Endothelial cell of umbilical vein (primary cell): ENCODE results near the gene DMRTC2.

Experiments used
- EZH2 ChIP-seq: IDR thresholded peaks from 2 replicates; pipeline ENCODE4 v1.6.1; 2012; ENCODE audit warnings: borderline replicate concordance, low read depth, mild to moderate bottlenecking, moderate library complexity, low read length, inconsistent platforms; ENCODE audit not compliant: severe bottlenecking
- FOS ChIP-seq: IDR thresholded peaks from 2 replicates; pipeline ENCODE4 v1.6.1; 2011; ENCODE audit warnings: mild to moderate bottlenecking, low read length, moderate library complexity, borderline replicate concordance; ENCODE audit not compliant: insufficient read depth
- GATA2 ChIP-seq: IDR thresholded peaks from 2 replicates; pipeline ENCODE4 v1.7.0; 2011; ENCODE audit warnings: low read depth, mild to moderate bottlenecking, moderate library complexity, mixed read lengths, low read length; ENCODE audit not compliant: insufficient read length, insufficient read depth
- JUN ChIP-seq: IDR thresholded peaks from 2 replicates; pipeline ENCODE4 v1.6.1; 2011; ENCODE audit warnings: borderline replicate concordance, low read depth; ENCODE audit not compliant: insufficient read length, insufficient read depth
- MAX ChIP-seq: IDR thresholded peaks from 2 replicates; pipeline ENCODE4 v1.6.1; 2011; ENCODE audit not compliant: insufficient read depth, insufficient read length
- MYC ChIP-seq: IDR thresholded peaks from one replicate; pipeline ENCODE4 v1.6.1; 2011; ENCODE audit warnings: mild to moderate bottlenecking, low read depth, low read length
- POLR2A ChIP-seq: IDR thresholded peaks from 2 replicates; pipeline ENCODE4 v1.6.1; 2012; ENCODE audit warnings: low read depth, mild to moderate bottlenecking, control low read depth, low read length
- POLR2AphosphoS5 ChIP-seq: IDR thresholded peaks from 2 replicates; pipeline ENCODE4 v1.6.1; 2012; ENCODE audit warnings: low read depth, mild to moderate bottlenecking, control low read depth, low read length, moderate library complexity; ENCODE audit not compliant: insufficient read depth
- TF ChIP-seq, protein P1 (sequence below), 2 donors: IDR thresholded peaks; 1 replicate in 1 of 2; 2 replicates in 1 of 2; pipeline ENCODE4 v1.5.1; 2011; ENCODE audit warnings: low read length in 2 of 2, mild to moderate bottlenecking in 2 of 2, moderate library complexity in 2 of 2, control low read depth in 1 of 2, inconsistent platforms in 1 of 2, low read depth in 1 of 2; ENCODE audit not compliant: insufficient read depth in 1 of 2; ENCODE audit errors: extremely low read depth in 1 of 2

DNA sequence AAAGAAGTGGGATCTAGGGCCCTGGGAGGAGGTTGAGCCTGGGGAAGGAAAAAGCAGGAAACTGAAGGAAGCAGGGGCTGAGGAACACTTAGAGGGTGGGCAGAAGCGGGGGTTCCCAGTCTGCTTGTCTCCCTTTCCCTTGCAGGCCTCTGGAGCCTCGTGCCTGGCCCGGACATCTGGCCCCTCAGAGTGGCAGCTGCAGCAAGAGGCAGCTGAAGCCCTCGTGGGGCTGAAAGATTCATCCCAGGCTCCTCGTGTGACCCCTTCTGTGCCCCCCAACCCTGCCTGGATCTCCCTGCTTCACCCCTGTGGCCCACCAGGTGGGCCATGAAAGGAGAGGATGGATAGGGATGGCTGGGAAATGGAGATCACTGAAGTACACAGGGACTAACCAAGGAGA, 5.5 kb downstream of the DMRTC2 start:
- TF ChIP-seq, protein P1, sequence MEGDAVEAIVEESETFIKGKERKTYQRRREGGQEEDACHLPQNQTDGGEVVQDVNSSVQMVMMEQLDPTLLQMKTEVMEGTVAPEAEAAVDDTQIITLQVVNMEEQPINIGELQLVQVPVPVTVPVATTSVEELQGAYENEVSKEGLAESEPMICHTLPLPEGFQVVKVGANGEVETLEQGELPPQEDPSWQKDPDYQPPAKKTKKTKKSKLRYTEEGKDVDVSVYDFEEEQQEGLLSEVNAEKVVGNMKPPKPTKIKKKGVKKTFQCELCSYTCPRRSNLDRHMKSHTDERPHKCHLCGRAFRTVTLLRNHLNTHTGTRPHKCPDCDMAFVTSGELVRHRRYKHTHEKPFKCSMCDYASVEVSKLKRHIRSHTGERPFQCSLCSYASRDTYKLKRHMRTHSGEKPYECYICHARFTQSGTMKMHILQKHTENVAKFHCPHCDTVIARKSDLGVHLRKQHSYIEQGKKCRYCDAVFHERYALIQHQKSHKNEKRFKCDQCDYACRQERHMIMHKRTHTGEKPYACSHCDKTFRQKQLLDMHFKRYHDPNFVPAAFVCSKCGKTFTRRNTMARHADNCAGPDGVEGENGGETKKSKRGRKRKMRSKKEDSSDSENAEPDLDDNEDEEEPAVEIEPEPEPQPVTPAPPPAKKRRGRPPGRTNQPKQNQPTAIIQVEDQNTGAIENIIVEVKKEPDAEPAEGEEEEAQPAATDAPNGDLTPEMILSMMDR (IDR thresholded peaks at IDR 0.05; ENCODE audit: extremely low read depth in 1 of 2, insufficient read depth in 1 of 2, low read depth in 1 of 2, low read length in 2 of 2) = no peak
- TF ChIP-seq JUN = no peak
- TF ChIP-seq POLR2A = no peak
- no peak for TF ChIP-seq EZH2
- TF ChIP-seq POLR2AphosphoS5 = no peak
- TF ChIP-seq MYC = no peak
- TF ChIP-seq MAX = no peak
- no peak for TF ChIP-seq FOS
- TF ChIP-seq GATA2 = no peak
